Smooth muscle cell (in vitro differentiated cells): Measurements from ENCODE around the gene KLHL21. TPM values are rescaled to one million over a fixed set of nuclear protein-coding genes. Genes with fewer than 3 reads are reported as not detected.

Source experiments
- DNase-seq: peaks from one replicate; lab custom pipeline; 2025; ENCODE audit not compliant: unreplicated experiment; lab: John Stamatoyannopoulos, UW
- H2AFZ ChIP-seq: fragments of 200-600 bp; sonication (generic); 2 replicates; pipeline ENCODE4 v1.6.0; 2016; ENCODE audit warnings: antibody characterized with exemption, low read depth, mild to moderate bottlenecking
- H3F3A ChIP-seq: fragments of 200-600 bp; sonication (generic); 2 replicates; pipeline ENCODE4 v1.6.0; 2017; ENCODE audit warnings: antibody characterized with exemption, low read depth
- H3K27ac ChIP-seq: fragments of 200-600 bp; sonication (generic); 2 replicates; pipeline ENCODE4 v1.5.1; 2016; ENCODE audit warnings: low read depth, mild to moderate bottlenecking
- H3K27me3 ChIP-seq: fragments of 200-600 bp; sonication (generic); 2 replicates; pipeline ENCODE4 v1.6.1; 2016; ENCODE audit warnings: low read depth, mild to moderate bottlenecking
- H3K36me3 ChIP-seq: fragments of 200-600 bp; sonication (generic); 2 replicates; pipeline ENCODE4 v1.5.1; 2016; ENCODE audit warnings: low read depth
- H3K4me1 ChIP-seq: fragments of 200-600 bp; sonication (generic); 2 replicates; pipeline ENCODE4 v1.5.1; 2016; ENCODE audit warnings: low read depth
- H3K4me2 ChIP-seq: fragments of 200-600 bp; sonication (generic); 2 replicates; pipeline ENCODE4 v1.6.0; 2016; ENCODE audit warnings: mild to moderate bottlenecking
- H3K4me3 ChIP-seq: fragments of 200-600 bp; sonication (generic); 2 replicates; pipeline ENCODE4 v1.5.1; 2016; ENCODE audit warnings: mild to moderate bottlenecking
- H3K79me2 ChIP-seq: fragments of 200-600 bp; sonication (generic); 2 replicates; pipeline ENCODE4 v1.6.0; 2016; ENCODE audit warnings: low read depth, mild to moderate bottlenecking
- H3K9ac ChIP-seq: fragments of 200-600 bp; sonication (generic); 2 replicates; pipeline ENCODE4 v1.6.0; 2016; ENCODE audit warnings: low read depth
- H3K9me3 ChIP-seq: fragments of 200-600 bp; sonication (generic); replicated peaks from 2 replicates; pipeline ENCODE4 v1.5.1; 2016; ENCODE audit warnings: low read depth
- H4K20me1 ChIP-seq: fragments of 200-600 bp; sonication (generic); 2 replicates; pipeline ENCODE4 v1.6.0; 2016; ENCODE audit warnings: low read depth
- WGBS: methylation state at CpG from one replicate; pipeline ENCODE4 v1.1.7; 2016; ENCODE audit warnings: low lambda C conversion rate; 5-methylcytosine and 5-hydroxymethylcytosine counted together
- polyA plus RNA-seq: library from polyadenylated mRNA; unstranded; fragments of >200 nt; fragmentation: Nextera tagmentation; extraction: Ambion mirVana; gene quantifications from 2 replicates; pipeline ENCODE4 v1.2.1, GENCODE V29; 2016
- total RNA-seq: library from RNA; depleted of rRNA; stranded (reverse); fragments of >200 nt; gene quantifications from 2 replicates; pipeline ENCODE4 v1.2.3, GENCODE V29; 2014
- TF ChIP-seq, protein P1 (sequence below): fragments of 200-600 bp; sonication (generic); IDR thresholded peaks from 2 replicates; pipeline ENCODE4 v1.5.1; 2017; ENCODE audit warnings: borderline replicate concordance, mild to moderate bottlenecking, antibody characterized with exemption; ENCODE audit not compliant: insufficient read depth, poor library complexity, severe bottlenecking

Gene KLHL21
- total and polyA plus RNA-seq, 2 experiments from 2014 or later, result 12.6 to 13.2 TPM

GRCh38 chr1:6614929-6615785 lies 12.5 kb upstream of the KLHL21 start:
- peak overlapping the region; percentile 92 for H3K4me2 ChIP-seq
- TF ChIP-seq, protein P1, sequence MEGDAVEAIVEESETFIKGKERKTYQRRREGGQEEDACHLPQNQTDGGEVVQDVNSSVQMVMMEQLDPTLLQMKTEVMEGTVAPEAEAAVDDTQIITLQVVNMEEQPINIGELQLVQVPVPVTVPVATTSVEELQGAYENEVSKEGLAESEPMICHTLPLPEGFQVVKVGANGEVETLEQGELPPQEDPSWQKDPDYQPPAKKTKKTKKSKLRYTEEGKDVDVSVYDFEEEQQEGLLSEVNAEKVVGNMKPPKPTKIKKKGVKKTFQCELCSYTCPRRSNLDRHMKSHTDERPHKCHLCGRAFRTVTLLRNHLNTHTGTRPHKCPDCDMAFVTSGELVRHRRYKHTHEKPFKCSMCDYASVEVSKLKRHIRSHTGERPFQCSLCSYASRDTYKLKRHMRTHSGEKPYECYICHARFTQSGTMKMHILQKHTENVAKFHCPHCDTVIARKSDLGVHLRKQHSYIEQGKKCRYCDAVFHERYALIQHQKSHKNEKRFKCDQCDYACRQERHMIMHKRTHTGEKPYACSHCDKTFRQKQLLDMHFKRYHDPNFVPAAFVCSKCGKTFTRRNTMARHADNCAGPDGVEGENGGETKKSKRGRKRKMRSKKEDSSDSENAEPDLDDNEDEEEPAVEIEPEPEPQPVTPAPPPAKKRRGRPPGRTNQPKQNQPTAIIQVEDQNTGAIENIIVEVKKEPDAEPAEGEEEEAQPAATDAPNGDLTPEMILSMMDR, result no peak
- DNase-seq, result no peak
- H3K9me3 ChIP-seq, result no peaks in the 10 kb centered on the region
- no peaks in the 10 kb centered on the region for H3K36me3 ChIP-seq
- H4K20me1 ChIP-seq, result peaks cover 51% of the 10 kb centered on the region
- H3K27ac ChIP-seq, result peak overlapping the region; percentile 56
- no peak overlapping the region for H2AFZ ChIP-seq
- peaks cover 79% of the 10 kb centered on the region for H3K79me2 ChIP-seq
- H3K27me3 ChIP-seq, result no peaks in the 10 kb centered on the region
- 1% methylated on average over 50 of the region's 82 CpGs for WGBS
- peaks cover 3% of the 10 kb centered on the region for H3F3A ChIP-seq
- peaks cover 3% of the 10 kb centered on the region for H3K4me1 ChIP-seq
- peak overlapping the region; percentile 78 for H3K9ac ChIP-seq
- H3K4me3 ChIP-seq, result peak overlapping the region; percentile 98

- Histone ChIP-seq H3K9me3 (no peaks in the 10 kb centered on the region), H3K36me3 (no peaks in the 10 kb centered on the region), H3F3A (peaks cover 3% of the 10 kb centered on the region), H3K27ac (peak overlapping the region; percentile 38), H3K79me2 (peaks cover 70% of the 10 kb centered on the region), H3K4me1 (peaks cover 3% of the 10 kb centered on the region), H2AFZ (peak overlapping the region; percentile 84), H4K20me1 (peaks cover 42% of the 10 kb centered on the region), H3K9ac (peak overlapping the region; percentile 78), H3K4me2 (peak overlapping the region; percentile 92), H3K27me3 (no peaks in the 10 kb centered on the region), H3K4me3 (peak overlapping the region; percentile 98)
- peak; percentile 65 for DNase-seq
- 0% methylated on average over 1 of the region's 117 CpGs for WGBS
- TF ChIP-seq, protein P1, result no peak
Measured at GRCh38 chr1:6614019-6614928, 11.6 kb upstream of the KLHL21 start.

- H3K79me2 ChIP-seq, result peaks cover 62% of the 10 kb centered on the region
- H3K4me3 ChIP-seq, result peak within 1 kb of the TSS; percentile 98
- H3K27ac ChIP-seq, result peak within 1 kb of the TSS; percentile 91
- peaks cover 34% of the 10 kb centered on the region for H4K20me1 ChIP-seq
- H3K36me3 ChIP-seq, result no peaks in the 10 kb centered on the region
- H3K27me3 ChIP-seq, result no peaks in the 10 kb centered on the region
- peak within 1 kb of the TSS; percentile 98 for H3K4me2 ChIP-seq
- under 1% methylated on average over 30 of the region's 84 CpGs for WGBS
- TF ChIP-seq, protein P1, result no peak
- peaks cover 3% of the 10 kb centered on the region for H3F3A ChIP-seq
- peak; percentile 99 for DNase-seq
- H3K4me1 ChIP-seq, result peaks cover 3% of the 10 kb centered on the region
- peak within 1 kb of the TSS; percentile 91 for H3K9ac ChIP-seq
- H2AFZ ChIP-seq, result peak within 1 kb of the TSS; percentile 92
- H3K9me3 ChIP-seq, result no peaks in the 10 kb centered on the region
Measured at GRCh38 chr1:6613361-6614018, 10.8 kb upstream of the KLHL21 start, which contains the start of gene PHF13. Gene PHF13 (plus strand): TSS chr1:6613731. CDS start chr1:6614067, 336 bp downstream.
